GM19238 (cell line): ENCODE data around the gene SLC4A1AP.
A peak's percentile ranks its signal among the peaks of the same experiment; 100 is the strongest.

ENCODE experiments used
- DNase-seq: peaks from one replicate; pipeline ENCODE4 v3.0.0; 2011; ENCODE audit warnings: low spot score; ENCODE audit not compliant: insufficient read length

The SLC4A1AP gene

DNA sequence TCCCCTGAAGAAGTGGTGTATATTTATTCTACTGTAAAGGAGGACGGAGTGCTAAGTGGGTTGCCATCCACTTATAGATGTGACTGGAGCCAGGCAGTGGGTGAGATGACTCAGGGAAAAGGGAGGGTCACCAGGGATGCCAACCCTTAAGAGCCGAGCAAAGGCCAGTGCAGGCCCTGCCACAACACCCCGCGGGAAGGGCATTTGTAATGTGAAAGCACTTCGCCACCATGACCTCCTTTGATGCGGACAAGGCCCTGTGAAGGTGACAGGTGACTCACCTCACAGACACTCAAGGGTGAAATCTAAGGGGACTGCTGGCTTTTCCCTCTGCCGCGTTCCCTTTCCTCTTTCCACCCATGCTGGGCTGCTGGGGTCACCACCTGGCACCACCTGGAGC is 57.6 kb downstream of the SLC4A1AP start:
- DNase-seq = no peak

DNA sequence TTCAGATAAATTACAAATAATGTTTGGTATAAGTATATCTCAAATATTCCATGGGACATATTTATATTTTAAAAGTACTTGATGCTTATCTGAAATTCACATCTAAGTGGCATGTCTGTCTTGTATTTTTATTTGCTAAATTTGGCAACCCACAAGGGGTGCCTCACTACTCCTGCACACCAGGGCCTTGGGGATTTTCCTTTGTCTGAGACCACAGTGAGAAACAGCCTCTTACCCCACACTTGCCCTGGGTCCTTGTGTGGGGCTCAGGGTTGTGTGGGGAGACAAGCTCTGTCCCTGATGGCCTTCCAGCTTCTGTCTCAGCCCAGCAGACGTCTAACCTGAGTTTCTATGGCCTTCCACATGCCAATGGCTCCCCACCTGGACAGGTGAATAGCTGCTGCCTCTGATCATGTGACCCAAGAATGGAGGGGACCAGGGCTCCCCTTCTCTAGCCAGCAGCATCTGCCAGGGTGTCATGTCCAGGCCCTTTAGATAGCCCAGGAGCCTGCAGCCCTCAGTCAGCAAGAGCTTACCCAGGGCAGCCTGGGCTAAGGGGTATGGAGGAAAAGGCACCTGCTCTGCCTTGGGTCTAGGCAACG is 58.3 kb downstream of the SLC4A1AP start:
- no peak for DNase-seq

DNA sequence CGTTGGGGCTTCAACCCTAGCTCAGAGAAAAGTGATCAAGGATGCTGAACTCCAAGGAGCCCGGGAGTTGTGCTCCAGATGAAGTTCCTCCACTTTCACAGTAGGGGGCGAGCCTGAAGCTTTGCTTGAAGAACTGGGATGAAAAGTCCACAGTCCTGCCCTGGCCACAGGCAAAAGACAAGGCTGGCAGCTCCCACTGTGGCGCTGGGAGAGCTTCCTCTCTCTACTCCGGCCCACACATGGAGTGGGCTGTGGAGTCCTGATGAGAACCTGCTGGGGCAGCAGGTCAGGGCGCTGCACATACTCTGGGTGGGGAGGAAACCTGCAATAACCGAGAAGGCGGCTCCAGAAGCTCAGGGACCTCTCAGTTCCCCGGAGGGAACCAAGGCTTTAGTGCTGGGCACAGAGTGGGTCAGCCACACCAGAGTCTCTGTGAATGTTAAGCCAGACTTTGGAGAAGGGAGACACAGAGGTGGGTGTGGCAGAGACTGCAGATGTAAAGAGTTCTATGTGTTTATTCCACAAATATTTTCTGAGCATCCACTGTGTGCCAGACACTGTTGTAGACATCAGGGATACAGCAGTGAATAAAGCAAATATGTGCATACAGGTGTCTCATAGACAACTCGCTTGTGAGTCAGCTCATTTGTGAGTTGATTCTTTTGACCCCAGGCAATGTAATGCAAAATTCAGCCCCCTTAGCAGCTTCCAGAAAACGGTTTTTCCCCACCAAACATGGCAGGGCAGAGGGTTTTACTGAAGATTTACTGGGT is 59.9 kb downstream of the SLC4A1AP start:
- peak; percentile 30 for DNase-seq

DNA sequence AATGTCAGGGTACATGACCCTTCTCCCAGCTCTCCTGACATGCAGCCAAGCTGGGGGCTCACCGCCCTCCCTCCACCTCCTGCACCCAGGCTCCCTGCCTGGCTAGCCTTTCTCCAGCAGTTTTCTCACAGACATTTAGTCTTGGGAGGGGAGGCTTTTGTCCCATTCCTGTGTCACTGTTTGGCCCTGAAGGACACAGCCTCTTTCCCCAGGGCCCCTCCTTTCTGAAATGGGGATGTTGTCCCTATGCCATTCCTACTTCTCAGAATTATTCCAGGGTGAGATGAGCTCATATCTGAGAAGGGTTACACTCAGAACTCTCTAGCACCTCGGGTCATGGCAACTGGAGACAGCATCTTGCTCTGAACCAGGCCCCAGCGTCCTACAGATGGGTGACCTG is 60.5 kb downstream of the SLC4A1AP start:
- no peak for DNase-seq

DNA sequence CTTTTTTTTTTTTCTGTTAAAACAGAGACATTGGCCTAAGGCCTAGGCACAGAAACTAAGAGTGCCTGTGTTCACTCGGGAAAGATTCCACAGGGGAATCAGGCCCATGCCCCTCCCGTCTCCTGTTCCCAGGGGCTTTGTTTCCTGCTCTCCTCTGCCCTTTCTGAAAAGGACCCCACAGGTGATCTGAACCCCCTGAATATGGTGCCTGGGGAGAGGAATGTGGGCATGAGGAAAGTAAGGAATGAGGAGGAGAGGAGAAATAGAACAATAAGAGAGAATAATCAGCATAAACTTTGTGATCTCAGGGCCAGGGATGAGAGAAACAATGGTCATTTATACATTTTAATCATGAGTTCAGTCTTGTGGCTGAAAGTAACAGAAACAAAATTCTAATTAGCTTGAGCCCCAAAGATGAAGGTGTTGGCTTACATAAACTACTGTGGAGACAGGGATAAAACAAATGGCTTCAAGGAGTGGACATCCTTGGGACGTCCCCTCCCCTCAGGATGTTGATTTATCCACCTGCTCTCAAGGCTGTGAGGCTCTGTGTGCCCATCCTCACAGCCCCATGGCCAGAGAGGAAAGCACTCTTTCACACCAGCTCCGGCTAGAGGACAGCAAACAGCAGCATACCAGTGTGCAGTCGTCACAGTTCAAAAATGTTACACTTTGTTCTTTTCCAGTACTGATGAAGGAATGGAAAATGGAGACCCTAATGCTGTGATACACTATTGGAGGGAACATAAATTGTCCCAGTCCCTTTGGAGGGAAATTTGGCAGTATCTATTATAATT is 61.4 kb downstream of the SLC4A1AP start:
- DNase-seq = no peak

DNA sequence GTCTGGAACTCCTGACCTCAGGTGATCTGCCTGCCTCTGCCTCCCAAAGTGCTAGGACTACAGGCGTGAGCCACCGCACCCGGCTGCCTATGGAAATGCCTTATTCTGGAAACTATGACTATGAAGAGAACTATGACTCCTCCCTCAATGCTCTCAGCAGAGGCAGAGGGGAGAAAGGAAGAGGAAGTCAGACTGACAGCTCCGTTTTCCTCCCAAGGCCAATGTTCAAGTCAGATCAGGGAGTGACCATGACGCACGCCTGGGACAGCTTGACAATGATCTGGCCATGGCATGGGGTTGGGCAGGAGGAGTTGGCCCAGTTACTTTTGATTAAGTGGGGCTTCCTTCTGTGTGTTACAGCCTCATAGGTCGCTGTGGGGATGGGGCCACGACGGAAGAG is 63.6 kb downstream of the SLC4A1AP start:
- no peak for DNase-seq

DNA sequence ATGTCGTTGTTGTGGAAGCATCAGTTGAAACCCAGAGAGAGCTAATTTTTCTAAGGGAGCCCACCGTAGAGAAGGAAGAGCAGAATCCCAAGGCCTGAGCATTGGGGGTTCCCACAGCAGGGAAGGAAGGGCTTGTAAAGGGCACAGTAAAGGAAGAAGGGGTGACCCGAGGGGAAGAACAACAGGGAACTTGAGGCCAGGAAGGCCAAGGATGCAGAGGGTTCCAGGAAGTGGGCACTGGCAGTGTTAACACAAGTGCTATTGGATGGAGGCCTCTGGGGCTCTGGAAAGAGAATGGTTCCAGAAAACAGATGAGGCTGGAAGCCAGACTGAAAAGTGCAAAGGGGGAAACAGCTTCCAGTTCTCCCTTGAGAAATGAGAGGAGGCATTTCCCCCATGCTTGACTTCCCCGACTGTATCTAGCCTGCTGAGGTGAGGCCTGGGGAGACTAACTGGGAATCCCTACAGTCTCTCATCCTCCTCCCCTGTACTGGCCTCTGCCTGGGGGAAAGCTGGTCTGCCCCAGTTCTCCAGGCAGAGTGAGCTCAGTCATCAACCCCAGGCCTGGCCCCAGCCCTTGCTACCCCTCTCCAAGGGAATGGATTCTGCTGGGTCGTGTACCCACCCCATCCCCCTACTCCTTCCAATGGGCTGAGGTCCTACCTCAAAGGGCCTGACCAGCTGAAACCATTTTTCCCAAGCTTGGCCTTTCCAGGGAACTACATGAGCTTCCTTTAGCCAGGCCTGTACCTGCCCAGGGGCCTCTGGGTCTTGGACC is 64.6 kb downstream of the SLC4A1AP start:
- no peak for DNase-seq

DNA sequence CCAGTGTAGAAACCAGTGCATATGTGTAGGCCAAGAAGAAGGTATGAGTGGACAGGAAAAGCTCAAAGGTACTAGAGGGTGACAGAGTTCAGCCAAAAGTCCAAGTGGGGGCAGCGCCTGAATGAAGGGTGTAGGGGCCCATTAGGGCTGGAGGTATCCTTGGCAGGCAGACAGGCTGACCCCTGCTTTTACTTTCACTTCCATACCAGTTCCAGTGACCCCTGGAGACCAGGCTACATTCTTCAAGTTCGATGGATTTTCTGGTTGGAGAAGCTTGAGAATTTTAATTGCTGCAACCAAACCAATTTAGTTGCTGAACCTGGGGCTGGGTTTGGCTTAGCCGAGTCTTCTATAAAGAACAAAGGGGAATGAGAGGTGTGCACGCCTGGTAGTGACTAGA is 65.5 kb downstream of the SLC4A1AP start:
- DNase-seq = no peak

DNA sequence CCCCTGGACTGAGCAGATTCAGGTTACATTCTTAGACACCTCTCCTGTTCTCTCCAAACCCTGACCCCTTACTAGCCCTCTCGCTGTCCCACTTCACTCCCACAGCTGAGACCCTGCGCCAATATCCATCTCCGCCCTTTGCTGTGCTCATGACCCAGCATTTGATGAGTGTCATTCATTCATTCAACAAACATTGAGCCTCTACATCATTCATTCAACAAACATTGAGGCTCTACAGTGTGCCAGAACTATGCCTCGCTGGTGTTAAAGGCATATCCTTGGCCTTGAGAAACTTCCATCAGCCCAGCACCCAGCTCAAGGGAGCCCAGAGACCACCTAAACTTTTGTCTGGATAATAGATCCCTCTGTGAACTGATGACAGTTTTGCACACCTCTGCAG is 65.9 kb downstream of the SLC4A1AP start:
- no peak for DNase-seq

DNA sequence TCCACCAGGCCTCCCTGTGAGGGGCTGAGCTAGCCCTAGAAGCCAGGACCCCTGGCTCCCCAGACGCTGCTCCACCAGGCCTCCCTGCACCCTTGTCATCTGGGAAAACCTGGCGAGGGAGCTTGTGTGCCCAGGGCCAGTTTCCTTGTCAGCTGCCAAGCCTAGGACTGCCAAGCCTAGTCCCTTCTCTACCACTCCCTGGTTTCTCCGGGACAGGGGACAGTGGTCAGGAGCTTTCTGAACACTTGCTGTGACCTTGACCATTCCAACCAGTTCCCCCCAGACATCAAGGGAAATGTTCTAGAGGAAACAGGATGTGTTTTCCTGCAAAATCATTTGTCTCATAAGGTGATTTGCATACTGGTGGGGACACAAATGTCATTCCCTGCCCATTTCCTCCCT is 66.6 kb downstream of the SLC4A1AP start:
- no peak for DNase-seq

DNA sequence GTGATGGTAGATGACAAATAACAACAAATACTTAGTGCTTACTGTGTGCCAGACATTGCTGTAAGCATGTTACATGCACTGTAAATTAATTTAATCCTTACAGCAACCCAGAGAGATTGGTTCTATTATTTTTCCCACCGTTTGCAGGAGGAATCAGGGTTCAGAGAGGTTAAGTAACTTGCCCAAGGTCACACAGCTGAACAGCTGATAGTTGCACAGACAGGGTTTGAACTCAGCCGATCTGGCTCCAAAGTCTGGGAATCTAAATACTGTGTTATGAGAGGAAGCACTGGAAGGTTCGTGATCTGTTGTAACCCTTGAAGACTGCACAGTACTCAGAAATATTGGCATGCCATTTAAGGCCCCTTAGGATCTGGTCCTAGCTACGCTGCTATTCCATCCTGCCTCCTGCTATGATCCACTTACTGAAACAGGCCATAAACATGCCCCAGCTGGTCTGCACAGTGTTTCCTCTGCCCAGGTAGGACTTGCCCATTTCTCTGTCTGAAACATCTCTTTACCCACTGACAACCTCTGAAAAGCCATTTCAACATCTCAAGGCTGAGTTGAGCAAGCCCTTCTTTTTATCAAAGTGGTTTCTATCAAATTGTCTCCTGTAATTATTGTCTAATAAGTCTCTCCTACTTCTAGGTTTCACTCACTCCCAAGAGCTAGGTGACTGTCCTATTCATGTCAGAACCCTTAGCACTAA is 67.4 kb downstream of the SLC4A1AP start:
- DNase-seq = no peak

DNA sequence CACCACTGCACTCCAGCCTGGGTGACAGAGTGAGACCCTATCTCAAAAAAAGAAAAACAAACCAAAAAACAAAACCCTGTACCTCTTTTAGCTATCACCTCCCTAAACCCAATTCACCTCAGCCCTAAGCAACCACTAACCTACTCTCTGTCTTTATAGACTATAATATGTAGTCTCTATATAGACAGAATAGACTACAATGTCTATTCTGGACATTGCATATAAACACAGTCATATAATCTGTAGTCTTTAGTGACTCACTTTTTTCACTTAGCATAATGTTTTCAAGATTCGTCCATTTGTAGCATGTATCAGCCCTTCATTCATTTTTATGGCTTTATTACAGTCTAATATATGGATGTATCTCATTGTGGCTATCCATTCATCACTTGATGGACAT is 70.6 kb downstream of the SLC4A1AP start:
- DNase-seq = no peak

DNA sequence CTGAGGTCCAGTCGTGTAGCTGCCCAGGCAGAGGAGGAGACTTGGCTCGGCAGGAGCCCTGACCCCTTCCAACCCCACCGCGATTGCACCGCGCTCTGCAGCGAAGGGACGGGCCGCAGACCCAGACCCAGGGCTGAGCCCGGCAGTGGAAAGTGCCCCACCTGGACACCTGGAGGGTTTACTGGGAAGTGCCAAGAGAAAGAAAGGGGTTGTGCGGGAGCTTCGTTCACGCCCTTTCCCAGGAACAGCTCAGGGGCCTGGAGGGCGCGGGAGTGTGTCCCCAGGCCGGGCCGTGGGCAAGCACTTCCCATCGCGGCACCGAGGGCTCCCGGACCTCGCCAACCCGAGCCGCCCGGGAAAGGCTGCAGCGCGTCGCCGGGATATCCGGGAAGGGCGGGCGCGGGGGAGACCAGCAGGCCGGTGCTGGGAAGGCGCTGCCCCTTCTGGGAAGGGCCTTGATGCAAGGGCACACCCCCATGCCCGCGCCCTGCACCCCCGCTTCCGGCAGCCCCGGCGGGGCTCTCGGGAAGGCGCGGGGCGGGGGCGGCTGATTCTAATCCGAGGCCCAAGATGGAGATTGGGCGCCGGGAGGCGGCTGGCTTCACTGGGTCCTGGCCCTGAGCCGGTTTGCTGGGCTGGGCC is 71.7 kb downstream of the SLC4A1AP start:
- no peak for DNase-seq

DNA sequence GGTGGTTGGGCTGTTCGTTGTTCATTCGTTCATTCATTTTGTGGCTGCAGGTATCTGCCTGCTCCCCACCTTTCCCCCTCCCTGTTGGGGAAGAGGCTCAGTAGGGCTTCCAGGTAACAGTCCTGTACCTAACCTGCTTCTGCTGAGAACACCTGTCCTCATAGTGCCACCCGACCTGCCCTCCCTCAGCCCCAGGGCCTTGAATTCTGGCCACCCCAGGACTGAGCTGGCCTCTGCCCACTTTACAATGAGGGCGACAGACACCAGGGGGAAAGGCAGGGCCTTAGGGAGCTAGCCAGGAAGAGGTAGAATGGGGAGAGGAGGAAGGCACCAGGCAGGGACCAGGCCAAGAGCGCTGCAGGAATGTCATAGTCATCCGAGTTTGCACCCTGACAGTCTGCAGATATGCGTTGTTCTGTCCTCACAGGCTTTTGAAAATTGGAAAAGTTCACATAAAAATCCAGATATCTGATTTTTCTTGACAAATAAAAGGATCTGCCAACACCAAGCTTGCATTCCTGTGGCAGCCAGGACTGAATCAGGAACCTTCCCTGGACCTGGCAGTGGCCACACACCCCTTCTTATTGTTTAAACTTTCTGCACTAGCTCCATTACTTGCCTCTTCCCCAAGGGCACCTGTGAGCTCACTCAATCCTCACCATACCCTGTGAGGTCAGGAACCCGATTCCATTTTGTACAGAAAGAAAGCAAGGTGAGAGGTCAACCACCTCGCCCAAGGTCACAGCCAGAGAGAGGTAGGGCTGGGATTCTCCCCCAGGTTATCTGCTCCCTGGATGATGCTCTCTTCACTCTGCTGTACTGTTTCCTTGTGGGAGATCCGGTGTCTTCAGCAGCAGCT is 72.6 kb downstream of the SLC4A1AP start:
- no peak for DNase-seq

DNA sequence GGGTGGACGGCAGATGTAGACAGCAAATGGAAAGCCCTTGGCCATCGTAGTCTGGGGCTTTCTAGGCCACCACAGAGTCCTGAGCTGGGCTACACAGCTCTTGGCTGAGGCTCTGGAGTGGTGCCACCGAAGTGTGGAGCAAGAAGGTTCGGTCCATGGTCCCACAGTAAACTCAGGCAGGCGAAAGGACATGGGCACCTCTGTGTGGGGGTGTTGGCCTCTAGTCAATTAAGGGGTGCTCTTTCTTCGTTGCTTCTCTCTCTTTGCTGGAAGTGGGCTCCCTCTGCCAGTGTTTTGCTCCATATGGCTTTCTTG is 73.2 kb downstream of the SLC4A1AP start:
- DNase-seq = no peak

DNA sequence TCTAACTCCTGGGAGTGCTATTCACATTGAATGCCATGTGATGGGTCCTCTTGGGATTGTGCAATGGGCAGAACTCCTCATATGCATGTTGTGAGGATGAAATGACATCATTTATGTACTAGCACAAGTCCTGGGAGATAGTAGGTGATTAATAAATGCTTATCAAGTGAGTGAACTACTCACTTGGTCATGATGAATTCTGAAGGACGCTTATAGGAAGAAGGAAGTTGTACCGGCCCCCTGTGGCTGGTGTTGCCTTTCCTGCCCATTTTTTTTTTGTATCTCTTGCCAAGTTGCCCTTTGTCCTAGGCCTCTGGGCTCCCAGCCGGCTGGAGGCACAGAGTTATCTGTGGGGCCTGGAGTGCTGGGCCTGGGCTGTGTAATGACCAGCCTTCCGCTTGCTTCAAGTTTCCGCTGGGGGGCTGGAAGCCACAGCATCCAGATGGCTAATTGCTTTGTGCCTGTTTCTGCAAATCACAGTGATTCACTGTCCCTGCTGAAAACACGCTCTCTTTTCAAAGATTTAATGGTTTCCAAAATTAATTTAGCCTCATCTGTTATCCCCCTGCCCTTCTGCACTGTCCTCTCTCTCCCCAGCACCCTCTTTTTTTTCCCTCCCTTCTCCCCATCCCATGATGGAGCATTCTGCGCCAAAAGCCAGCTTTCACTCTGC is 74.1 kb downstream of the SLC4A1AP start:
- no peak for DNase-seq

DNA sequence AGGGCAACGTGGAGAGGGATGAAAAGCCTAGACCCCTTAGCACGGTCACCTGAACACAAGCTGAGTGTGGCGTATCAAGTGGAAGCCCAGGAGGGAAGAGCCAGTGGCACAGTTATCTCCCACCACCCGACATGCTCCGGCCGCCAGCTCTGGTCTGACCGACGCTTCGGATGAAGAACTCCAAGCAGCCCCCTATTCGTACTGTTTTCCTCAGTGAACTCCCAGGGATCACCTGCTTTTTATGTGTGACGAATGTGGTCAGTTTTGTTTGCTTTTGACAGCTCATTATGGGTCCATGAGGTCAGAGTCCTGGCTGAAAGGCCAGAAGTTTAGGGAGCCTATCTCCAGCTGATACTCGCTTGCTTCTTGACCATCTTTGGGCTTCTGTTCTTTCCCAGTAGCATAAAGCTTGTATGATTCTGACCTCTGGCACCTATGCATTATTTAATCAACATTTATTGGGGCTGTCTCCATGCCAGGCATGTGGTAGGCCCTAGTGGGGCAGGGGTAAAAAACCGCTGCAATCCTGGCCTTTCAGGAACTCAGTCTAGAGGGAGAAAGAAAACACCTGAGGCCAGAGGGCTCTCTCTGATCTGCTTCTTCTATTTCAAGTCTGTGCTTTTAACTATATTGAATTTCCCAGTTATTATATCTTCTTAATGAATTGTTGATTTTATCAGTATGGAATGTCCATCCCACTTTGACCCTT is 74.8 kb downstream of the SLC4A1AP start:
- DNase-seq = no peak

DNA sequence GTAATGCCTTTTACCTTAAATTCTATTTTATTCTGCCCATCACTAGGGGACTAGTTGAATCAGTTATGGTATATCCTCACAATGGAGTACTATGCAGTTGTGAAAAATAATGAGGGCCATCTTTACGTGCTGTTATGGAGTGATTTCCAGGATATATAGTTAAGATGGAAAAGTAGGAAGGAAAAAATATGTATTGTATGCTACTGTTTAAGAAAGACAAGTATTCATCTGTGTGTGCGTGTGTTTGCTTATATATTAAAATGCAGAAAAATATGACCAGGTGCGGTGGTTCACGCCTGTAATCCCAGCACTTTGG is 75.3 kb downstream of the SLC4A1AP start:
- no peak for DNase-seq

DNA sequence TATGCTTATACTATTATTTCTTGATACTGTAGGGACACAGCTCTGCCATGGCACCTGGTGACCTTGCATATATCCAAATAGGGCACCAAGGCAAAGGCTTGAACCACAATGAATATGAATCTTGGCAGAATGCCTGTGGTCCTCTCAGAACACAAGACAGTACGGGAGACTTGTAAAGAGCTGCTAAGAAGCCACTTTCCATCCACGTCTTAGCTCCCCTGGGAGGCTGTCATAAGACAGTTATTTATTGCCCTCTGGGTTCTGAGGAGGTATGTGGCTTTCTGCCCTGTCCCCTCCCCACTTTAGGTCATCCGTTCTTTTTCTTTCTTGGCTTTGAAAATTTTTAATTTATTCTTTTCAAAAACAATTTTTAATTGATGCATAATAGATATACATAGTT is 78.0 kb downstream of the SLC4A1AP start:
- DNase-seq = no peak
